Stimulated activated CD4-positive, alpha-beta T cell treated with anti-CD3 and anti-CD28 coated beads, Interleukin-12 subunit alpha, Interleukin-12 subunit beta, amount 100 ng/mL, for 24 hours (primary cell): Measurements from ENCODE around the gene ZNF385B.

Experiments used
- DNase-seq, 2 experiments: peaks; one replicate each; pipeline ENCODE4 v3.0.0-alpha.2; 2020; ENCODE audit warnings: low read depth in 2 of 2

ZNF385B gene

DNA sequence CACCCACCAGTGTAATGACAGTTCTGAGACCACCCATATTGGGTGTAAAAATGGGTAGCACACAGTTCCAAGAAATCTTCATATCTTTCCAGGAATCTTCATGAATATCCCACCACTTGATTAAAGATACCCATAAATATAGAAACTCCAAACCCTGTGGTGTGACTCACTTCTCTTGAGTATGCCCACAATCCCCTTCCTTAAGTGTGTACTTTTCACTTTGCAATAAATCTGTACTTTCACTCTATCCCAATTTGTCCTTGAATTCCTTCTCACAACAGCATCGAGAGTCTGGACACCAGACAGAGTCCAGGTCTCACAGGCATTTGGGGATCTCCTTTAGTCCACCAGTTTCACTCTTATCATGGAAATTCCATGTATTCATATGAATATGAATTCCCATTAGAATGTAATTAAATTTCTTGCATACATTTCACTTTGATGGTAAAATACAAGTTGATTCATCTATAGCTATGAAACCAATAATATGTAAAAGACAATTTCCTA, 309.8 kb downstream of the ZNF385B start:
- DNase-seq: no peak

GRCh38 chr2:179550849-179551248, 310.6 kb downstream of the ZNF385B start:
- DNase-seq: no peak

DNA sequence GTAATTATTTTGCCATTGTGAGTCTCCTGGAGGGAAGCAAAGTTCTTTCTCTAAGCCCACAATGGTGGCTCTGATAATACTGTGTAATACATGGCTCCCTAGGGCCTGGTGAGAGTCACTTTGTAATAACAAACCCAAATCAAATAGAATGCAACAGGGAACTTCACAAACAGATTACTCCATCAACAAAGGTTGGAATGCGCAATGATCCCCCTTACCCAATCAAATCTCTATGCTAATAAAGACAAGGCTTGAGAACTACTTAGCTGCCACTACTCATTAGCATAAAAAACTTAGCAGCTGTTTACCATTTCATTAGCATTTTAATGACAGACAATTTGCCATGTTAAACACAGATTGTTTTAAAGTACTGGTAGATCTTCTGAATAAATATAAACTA, 311.2 kb downstream of the ZNF385B start:
- DNase-seq: no peak

DNA sequence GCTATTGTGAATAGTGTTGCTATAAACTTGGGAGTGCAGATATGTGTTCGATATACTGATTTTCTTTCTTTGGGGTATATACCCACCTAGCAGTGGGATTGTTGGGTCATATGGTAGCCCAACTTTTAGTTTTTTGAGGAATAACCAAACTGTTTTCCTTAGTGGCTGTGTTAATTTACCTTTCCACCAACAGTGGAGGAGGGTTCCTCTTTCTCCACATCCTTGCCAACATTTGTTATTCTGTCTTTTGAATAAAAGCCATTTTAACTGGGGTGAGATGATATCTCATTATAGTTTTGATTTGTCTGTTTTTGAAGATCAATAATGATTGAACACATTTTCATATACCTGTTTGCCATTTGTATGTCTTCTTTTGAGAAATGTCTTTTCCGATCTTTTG, 314.8 kb downstream of the ZNF385B start:
- no peak for DNase-seq

GRCh38 chr2:179545024-179545423, 316.4 kb downstream of the ZNF385B start:
- DNase-seq: no peak

GRCh38 chr2:179543361-179543901, 318.0 kb downstream of the ZNF385B start:
- DNase-seq: no peak

DNA sequence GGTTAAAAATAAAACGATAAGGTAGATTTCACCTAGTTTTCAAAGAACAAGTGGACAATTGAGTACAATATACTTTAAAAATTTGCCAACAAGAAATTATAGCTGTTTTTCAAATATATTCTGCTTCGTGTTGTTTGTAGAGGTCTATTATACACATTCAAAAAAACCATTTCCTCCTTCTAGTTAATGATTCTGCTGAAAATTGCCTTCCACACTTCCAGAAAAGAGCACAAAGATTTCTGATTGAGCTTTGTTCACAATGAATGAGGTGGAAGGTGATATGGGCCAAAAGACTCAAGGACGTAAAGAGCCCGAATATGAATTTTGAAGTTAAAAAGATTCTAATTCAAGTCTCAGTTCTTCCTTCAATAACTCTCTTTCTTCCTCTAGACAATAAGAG, 319.8 kb downstream of the ZNF385B start:
- DNase-seq: no peak

DNA sequence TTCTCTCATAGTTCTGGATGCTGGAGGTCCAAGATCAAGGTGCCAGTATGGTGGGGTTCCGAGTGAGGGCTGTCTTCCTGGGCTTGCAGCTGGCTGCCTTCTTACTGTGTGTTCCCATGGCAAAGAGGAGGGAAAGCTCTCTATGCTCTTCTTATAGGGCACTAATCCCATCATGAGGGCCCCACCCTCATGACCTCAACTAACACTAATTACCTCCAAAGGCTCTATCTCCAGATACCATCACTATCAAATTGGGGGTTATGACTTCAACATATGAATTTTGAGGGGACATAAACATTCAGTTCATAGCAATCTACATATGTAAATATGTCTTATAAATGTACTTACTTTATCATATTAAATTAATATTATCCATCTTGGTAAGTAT, 322.3 kb downstream of the ZNF385B start:
- DNase-seq: no peak

DNA sequence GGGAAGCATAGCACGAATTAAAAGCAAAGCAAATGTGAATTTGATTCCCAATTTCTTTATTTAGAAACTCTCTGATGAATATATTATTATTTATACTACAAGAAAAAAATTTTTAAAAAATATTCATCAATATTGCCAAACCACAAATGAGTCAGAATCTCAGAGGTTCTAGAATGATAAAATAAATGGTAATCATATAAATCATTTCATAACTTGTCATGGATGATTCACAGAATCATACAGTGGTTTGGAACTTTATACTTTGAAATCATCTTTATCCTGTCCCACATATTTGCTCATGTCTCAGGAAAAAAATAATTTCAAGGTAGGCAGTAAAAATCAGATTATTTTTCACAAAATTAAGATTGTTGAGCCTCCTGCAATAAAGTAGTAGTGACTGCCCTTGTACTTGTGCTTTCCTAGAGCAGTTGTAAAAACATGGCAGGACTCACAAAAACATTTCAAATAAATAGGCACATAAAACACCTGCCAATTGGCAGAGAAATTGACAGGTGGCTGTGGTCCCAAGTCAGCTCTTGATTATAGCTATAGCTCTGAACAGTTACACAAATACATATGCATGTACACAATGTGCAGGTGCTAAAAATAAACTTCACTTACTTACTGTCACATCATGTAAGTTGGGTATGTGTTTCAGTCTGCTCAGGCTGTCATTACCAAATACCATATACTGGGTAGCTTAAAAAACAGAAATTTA, 322.8 kb downstream of the ZNF385B start:
- DNase-seq: no peak

DNA sequence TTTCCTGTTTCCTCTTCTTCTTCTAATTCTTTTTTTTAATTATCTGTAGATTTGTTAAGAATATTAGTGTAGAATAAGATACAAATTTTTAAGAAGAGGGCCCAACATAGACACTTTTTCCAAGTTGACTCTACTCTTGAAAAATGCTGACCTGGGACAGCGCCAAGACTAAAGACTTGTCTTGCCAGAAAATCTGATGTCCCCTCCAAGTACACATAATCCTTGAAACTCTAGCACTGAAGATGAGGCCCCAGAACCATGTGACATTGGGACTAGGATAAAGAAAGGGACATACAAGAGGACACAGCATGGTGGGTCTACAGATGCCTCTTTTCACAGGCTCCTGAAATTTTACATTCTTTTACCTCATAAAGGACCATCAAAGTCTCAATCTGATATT, 325.2 kb downstream of the ZNF385B start:
- no peak for DNase-seq

DNA sequence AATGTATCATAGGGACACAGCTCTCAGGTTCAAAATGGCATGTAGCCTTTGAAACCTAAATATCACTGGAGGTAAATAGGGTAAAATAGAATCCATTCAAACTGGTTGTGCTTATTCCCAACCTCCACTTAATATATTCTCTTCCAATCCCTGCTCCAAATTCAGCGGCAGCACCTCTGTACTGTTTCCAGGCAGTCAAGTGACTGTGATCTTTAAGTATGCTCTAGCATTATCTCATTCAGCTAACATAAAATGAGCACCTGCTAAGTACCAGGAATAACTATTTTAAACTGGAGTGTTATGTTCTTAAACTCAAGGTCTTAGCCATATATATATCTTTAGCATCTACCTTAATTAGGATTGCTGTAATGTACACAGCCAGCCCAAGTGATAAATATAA, 327.5 kb downstream of the ZNF385B start:
- no peak for DNase-seq

DNA sequence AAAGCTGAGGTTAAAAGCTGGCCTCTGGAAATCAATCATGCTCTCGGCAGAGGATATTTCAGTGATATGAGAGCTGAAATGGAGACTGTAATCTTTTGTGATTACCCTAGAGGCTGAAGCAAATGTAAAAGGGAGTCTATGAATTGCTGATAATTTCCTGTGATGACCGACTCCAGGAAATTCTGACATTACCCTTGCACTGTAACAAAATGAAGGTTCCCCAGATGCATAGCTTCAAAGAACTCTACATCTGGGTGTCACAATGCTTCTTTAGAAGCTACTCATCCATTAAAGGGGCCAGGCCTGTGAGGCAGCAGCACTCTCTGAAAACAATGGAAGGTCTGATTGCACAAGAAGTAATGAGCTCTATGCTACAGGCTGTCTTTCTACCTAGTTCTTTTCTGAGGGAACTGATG, 328.5 kb downstream of the ZNF385B start:
- no peak for DNase-seq

DNA sequence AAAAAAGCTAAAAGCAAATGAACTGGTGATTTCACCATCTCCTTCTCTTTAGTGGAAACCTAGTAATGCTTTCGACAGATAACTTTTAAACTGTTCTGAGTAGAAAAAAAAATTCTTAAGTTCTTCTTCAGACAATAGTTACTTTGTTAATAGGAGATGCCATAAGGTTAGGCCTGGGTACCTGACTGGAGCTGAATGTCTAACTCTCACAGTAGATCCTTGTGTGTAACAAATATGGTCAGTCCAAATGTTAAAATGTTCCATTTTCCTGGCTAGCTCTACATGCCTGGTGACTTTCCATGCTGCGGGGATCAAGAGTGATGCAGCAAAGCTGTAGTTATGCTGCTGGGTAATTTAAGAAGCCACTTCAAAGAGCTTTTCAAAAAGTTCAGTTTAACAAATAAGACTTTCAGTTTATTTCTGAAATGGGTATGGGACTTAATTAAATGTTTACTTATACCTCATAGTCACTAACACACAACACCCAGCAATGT, 332.8 kb downstream of the ZNF385B start:
- no peak for DNase-seq

- DNase-seq: no peak
Observed at GRCh38 chr2:179525340-179525739, 336.1 kb downstream of the ZNF385B start.

DNA sequence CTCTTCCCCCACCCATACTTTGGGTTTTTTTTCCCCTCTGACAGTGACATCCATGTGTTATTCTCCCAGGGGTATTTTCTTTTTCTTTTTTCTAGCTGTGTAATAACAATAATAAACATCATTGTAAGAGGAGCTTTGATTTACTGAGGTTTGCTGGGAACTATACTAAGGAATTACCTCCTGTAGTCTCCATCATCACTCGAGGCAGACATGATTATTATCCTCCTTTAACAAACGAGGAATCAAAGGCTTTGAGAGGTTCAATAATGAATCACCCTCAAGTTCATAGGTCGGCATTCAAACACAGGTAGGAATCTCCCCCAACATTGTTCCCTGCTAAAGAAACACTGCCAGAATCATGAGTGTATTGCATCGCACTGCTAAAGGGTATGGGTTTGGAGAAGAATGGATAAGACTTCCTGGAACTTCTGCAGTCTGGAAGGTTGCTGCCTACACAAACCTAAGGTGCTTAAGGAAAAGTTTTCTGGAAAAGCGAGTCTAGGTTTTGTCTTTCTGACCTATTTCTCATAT, 336.5 kb downstream of the ZNF385B start:
- no peak for DNase-seq

GRCh38 chr2:179521944-179522343, 339.5 kb downstream of the ZNF385B start:
- no peak for DNase-seq

- DNase-seq: no peak
Observed at GRCh38 chr2:179518830-179519229, 342.6 kb downstream of the ZNF385B start.

- no peak for DNase-seq
Observed at GRCh38 chr2:179513181-179513580, 348.2 kb downstream of the ZNF385B start.

- DNase-seq: no peak
Observed at GRCh38 chr2:179512281-179513035, 349.0 kb downstream of the ZNF385B start.

- no peak for DNase-seq
Observed at GRCh38 chr2:179511105-179511789, 350.2 kb downstream of the ZNF385B start.

- no peak for DNase-seq
Observed at GRCh38 chr2:179495315-179495714, 366.1 kb downstream of the ZNF385B start.

- no peak for DNase-seq
Observed at GRCh38 chr2:179488563-179488962, 372.8 kb downstream of the ZNF385B start.
